ENCODE measurements around the gene COX8A.
"Not testable (repeated sequence)": the region's sequence is repeated elsewhere in the genome, so short reads cannot be mapped to it uniquely, and the experiment has no call there.

Gene COX8A

GRCh38 chr11:63970902-63971301, 3.5 kb upstream of the COX8A start:
- no peak for DNase-seq

- not testable (repeated sequence) for DNase-seq
Measured at GRCh38 chr11:63973912-63974258, 535 bp upstream of the COX8A start.

- no peak for DNase-seq
Measured at GRCh38 chr11:63978551-63979239, 4.3 kb downstream of the COX8A start.

- DNase-seq = no peak
Measured at GRCh38 chr11:63979426-63979825, 5.0 kb downstream of the COX8A start.

GRCh38 chr11:63985812-63986155, 11.4 kb downstream of the COX8A start:
- DNase-seq = no peak

- peak; percentile 95 for DNase-seq
Measured at GRCh38 chr11:63986156-63986931, 11.9 kb downstream of the COX8A start, which contains the start of gene OTUB1. Gene OTUB1, plus strand, starts transcription at chr11:63986438. Its CDS starts 19 bp downstream, at chr11:63986457.

- DNase-seq = no peak
Measured at GRCh38 chr11:63986932-63987513, 12.6 kb downstream of the COX8A start.

GRCh38 chr11:63991558-63991957, 17.1 kb downstream of the COX8A start:
- no peak for DNase-seq

- no peak for DNase-seq
Measured at GRCh38 chr11:63993100-63993499, 18.7 kb downstream of the COX8A start.

- no peak for DNase-seq
Measured at GRCh38 chr11:63993993-63994392, 19.6 kb downstream of the COX8A start.

GRCh38 chr11:63996512-63996911, 22.1 kb downstream of the COX8A start:
- no peak for DNase-seq

GRCh38 chr11:63997104-63997700, 22.8 kb downstream of the COX8A start:
- no peak for DNase-seq

- DNase-seq = no peak
Measured at GRCh38 chr11:63997801-63998337, 23.4 kb downstream of the COX8A start.

- DNase-seq = no peak
Measured at GRCh38 chr11:63998558-63999348, 24.3 kb downstream of the COX8A start.

- DNase-seq = peak; percentile 76
Measured at GRCh38 chr11:63999349-64000025, 25.1 kb downstream of the COX8A start.

GRCh38 chr11:64000026-64000739, 25.8 kb downstream of the COX8A start:
- peak; percentile 84 for DNase-seq

GRCh38 chr11:64000740-64001483, 26.5 kb downstream of the COX8A start:
- no peak for DNase-seq

- peak; percentile 89 for DNase-seq
Measured at GRCh38 chr11:64001484-64002420, 27.3 kb downstream of the COX8A start.
